Neural cell (in vitro differentiated cells): Measurements from ENCODE around the gene KIF22. TPM values are rescaled to one million over a fixed set of nuclear protein-coding genes. Genes with fewer than 3 reads are reported as not detected.
"Not testable (repeated sequence)": the region's sequence is repeated elsewhere in the genome, so short reads cannot be mapped to it uniquely, and the experiment has no call there.

ENCODE experiments used
- H2AFZ ChIP-seq: fragments of 200-600, 300-800 bp; sonication (generic), shearing (Covaris generic); 2 replicates; pipeline ENCODE4 v1.6.0; 2014; ENCODE audit warnings: low read depth, mild to moderate bottlenecking, antibody characterized with exemption, low read length, moderate library complexity
- H3F3A ChIP-seq: fragments of 200-600 bp; shearing (Covaris generic); 2 replicates; pipeline ENCODE4 v1.6.1; 2016; ENCODE audit warnings: mild to moderate bottlenecking, moderate library complexity, mixed read lengths, antibody characterized with exemption, low read length; ENCODE audit not compliant: insufficient read depth, poor library complexity, severe bottlenecking
- H3K27ac ChIP-seq: fragments of 200-600, 300-800 bp; sonication (generic), shearing (Covaris generic); 2 replicates; pipeline ENCODE4 v1.5.1; 2014; ENCODE audit warnings: mild to moderate bottlenecking, low read length, moderate library complexity
- H3K27me3 ChIP-seq: fragments of 300-800, 200-600 bp; sonication (generic), shearing (Covaris generic); 2 replicates; pipeline ENCODE4 v1.6.0; 2014; ENCODE audit warnings: mild to moderate bottlenecking, low read depth, low read length, moderate library complexity; ENCODE audit not compliant: insufficient read depth
- H3K36me3 ChIP-seq: fragments of 300-800, 200-600 bp; sonication (generic), shearing (Covaris generic); 2 replicates; pipeline ENCODE4 v1.5.1; 2014; ENCODE audit warnings: mild to moderate bottlenecking, antibody characterized with exemption, low read length, moderate library complexity; ENCODE audit not compliant: insufficient read depth
- H3K4me2 ChIP-seq: fragments of 300-800, 200-600 bp; sonication (generic), shearing (Covaris generic); 2 replicates; pipeline ENCODE4 v1.6.0; 2014; ENCODE audit warnings: mild to moderate bottlenecking, low read length
- H3K4me3 ChIP-seq: fragments of 300-800, 200-600 bp; sonication (generic), shearing (Covaris generic); 2 replicates; pipeline ENCODE4 v1.5.1; 2014; ENCODE audit warnings: mild to moderate bottlenecking, low read length, moderate library complexity
- H3K79me2 ChIP-seq: fragments of 200-600 bp; shearing (Covaris generic); replicated peaks from 2 replicates; pipeline ENCODE4 v1.6.0; 2014; ENCODE audit warnings: mild to moderate bottlenecking, low read length, moderate library complexity; ENCODE audit not compliant: insufficient read depth
- H3K9ac ChIP-seq: fragments of 300-800, 200-600 bp; sonication (generic), shearing (Covaris generic); 2 replicates; pipeline ENCODE4 v1.6.1; 2016; ENCODE audit warnings: mild to moderate bottlenecking, low read length, mixed read lengths
- H3K9me2 ChIP-seq: fragments of 200-600 bp; shearing (Covaris generic); 2 replicates; pipeline ENCODE4 v1.6.1; 2016; ENCODE audit warnings: mild to moderate bottlenecking, low read length, mixed read lengths; ENCODE audit not compliant: insufficient read depth
- H3K9me3 ChIP-seq: fragments of 200-600, 300-800 bp; sonication (generic), shearing (Covaris generic); 2 replicates; pipeline ENCODE4 v1.6.1; 2016; ENCODE audit warnings: mild to moderate bottlenecking, mixed run types, low read length, moderate library complexity, mixed read lengths
- H4K20me1 ChIP-seq: fragments of 200-600 bp; shearing (Covaris generic); 2 replicates; pipeline ENCODE4 v1.6.1; 2016; ENCODE audit warnings: mild to moderate bottlenecking, mixed run types; ENCODE audit not compliant: insufficient read depth
- EP300 ChIP-seq: fragments of 450-650 bp; conservative IDR thresholded peaks from 2 replicates; pipeline ENCODE4 v1.6.1; 2014; ENCODE audit warnings: antibody characterized with exemption, mild to moderate bottlenecking, moderate library complexity; ENCODE audit not compliant: poor library complexity, severe bottlenecking
- EZH2 ChIP-seq: fragments of 200-600, 300-800 bp; shearing (Covaris generic), sonication (generic); IDR thresholded peaks from 2 replicates; pipeline ENCODE4 v1.6.1; 2014; ENCODE audit warnings: antibody characterized with exemption, low read length, borderline replicate concordance, mild to moderate bottlenecking; ENCODE audit not compliant: insufficient read depth, poor library complexity, severe bottlenecking
- MXI1 ChIP-seq: fragments of 450-650 bp; conservative IDR thresholded peaks from 2 replicates; pipeline ENCODE4 v1.6.1; 2014; ENCODE audit warnings: antibody characterized with exemption, mild to moderate bottlenecking; ENCODE audit not compliant: poor library complexity, severe bottlenecking
- POLR2AphosphoS5 ChIP-seq: IDR thresholded peaks from 2 replicates; pipeline ENCODE4 v1.6.1; 2012
- RAD21 ChIP-seq: fragments of 450-650 bp; conservative IDR thresholded peaks from 2 replicates; pipeline ENCODE4 v1.6.1; 2014; ENCODE audit warnings: antibody characterized with exemption, mild to moderate bottlenecking, moderate library complexity
- SMC3 ChIP-seq: fragments of 450-650 bp; conservative IDR thresholded peaks from 2 replicates; pipeline ENCODE4 v1.6.1; 2014; ENCODE audit warnings: antibody characterized with exemption, mild to moderate bottlenecking, moderate library complexity; ENCODE audit not compliant: poor library complexity
- TAF1 ChIP-seq: IDR thresholded peaks from 2 replicates; pipeline ENCODE4 v1.6.1; 2012; ENCODE audit warnings: low read depth
- polyA plus RNA-seq: library from polyadenylated mRNA; depleted of rRNA; stranded (reverse); fragments of >200 nt; gene quantifications from 2 replicates; pipeline ENCODE4 v1.2.3, GENCODE V29; 2014
- TF ChIP-seq, protein P1 (sequence below): IDR thresholded peaks from 2 replicates; pipeline ENCODE4 v1.6.1; 2012; ENCODE audit warnings: borderline replicate concordance
- TF ChIP-seq, protein P2 (sequence below): fragments of 450-650 bp; IDR thresholded peaks from 2 replicates; pipeline ENCODE4 v1.5.1; 2014; ENCODE audit warnings: antibody characterized with exemption, mild to moderate bottlenecking, moderate library complexity; ENCODE audit not compliant: poor library complexity, severe bottlenecking

KIF22 gene
- polyA plus RNA-seq, 1 donor from 2014 or later: 81.1 TPM

DNA sequence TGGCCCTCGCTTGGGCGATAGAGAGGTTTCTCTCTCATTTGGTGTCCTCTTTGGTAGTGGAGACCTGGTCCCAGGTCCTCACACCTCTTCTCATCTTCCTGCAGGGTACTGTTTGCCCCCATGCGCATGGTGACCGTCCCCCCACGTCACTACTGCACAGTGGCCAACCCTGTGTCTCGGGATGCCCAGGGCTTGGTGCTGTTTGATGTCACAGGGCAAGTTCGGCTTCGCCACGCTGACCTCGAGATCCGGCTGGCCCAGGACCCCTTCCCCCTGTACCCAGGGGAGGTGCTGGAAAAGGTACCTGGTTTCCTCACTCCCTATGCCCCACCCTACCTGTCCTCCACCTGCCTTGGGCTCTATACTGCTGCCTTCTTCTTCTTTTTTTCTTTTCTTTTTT, 40.2 kb downstream of the KIF22 start:
- H3K27me3 ChIP-seq: no peaks in the 10 kb centered on the region
- no peaks in the 10 kb centered on the region for H3K79me2 ChIP-seq
- H3K9me3 ChIP-seq: no peaks in the 10 kb centered on the region
- no peak overlapping the region for H3K9ac ChIP-seq
- H3K27ac ChIP-seq: no peak overlapping the region
- no peak overlapping the region for H2AFZ ChIP-seq
- H4K20me1 ChIP-seq: no peaks in the 10 kb centered on the region
- H3K36me3 ChIP-seq: no peaks in the 10 kb centered on the region
- no peaks in the 10 kb centered on the region for H3F3A ChIP-seq
- H3K4me2 ChIP-seq: no peak overlapping the region
- no peak overlapping the region for H3K4me3 ChIP-seq
- no peaks in the 10 kb centered on the region for H3K9me2 ChIP-seq
- TF ChIP-seq EP300: no peak
- no peak for TF ChIP-seq EZH2
- TF ChIP-seq, protein P1, sequence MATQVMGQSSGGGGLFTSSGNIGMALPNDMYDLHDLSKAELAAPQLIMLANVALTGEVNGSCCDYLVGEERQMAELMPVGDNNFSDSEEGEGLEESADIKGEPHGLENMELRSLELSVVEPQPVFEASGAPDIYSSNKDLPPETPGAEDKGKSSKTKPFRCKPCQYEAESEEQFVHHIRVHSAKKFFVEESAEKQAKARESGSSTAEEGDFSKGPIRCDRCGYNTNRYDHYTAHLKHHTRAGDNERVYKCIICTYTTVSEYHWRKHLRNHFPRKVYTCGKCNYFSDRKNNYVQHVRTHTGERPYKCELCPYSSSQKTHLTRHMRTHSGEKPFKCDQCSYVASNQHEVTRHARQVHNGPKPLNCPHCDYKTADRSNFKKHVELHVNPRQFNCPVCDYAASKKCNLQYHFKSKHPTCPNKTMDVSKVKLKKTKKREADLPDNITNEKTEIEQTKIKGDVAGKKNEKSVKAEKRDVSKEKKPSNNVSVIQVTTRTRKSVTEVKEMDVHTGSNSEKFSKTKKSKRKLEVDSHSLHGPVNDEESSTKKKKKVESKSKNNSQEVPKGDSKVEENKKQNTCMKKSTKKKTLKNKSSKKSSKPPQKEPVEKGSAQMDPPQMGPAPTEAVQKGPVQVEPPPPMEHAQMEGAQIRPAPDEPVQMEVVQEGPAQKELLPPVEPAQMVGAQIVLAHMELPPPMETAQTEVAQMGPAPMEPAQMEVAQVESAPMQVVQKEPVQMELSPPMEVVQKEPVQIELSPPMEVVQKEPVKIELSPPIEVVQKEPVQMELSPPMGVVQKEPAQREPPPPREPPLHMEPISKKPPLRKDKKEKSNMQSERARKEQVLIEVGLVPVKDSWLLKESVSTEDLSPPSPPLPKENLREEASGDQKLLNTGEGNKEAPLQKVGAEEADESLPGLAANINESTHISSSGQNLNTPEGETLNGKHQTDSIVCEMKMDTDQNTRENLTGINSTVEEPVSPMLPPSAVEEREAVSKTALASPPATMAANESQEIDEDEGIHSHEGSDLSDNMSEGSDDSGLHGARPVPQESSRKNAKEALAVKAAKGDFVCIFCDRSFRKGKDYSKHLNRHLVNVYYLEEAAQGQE: no peak
- no peak for TF ChIP-seq RAD21
- TF ChIP-seq MXI1: no peak
- no peak for TF ChIP-seq SMC3
- TF ChIP-seq POLR2AphosphoS5: no peak
- no peak for TF ChIP-seq TAF1

- Histone ChIP-seq H3K27ac (no peak overlapping the region), H2AFZ (no peak overlapping the region), H4K20me1 (no peaks in the 10 kb centered on the region), H3K9me3 (no peaks in the 10 kb centered on the region), H3K36me3 (no peaks in the 10 kb centered on the region), H3K4me3 (no peak overlapping the region), H3K9ac (no peak overlapping the region), H3K4me2 (no peak overlapping the region), H3K79me2 (no peaks in the 10 kb centered on the region), H3K9me2 (no peaks in the 10 kb centered on the region), H3K27me3 (no peaks in the 10 kb centered on the region), H3F3A (no peaks in the 10 kb centered on the region)
- no peak for TF ChIP-seq SMC3
- no peak for TF ChIP-seq EZH2
- no peak for TF ChIP-seq EP300
- no peak for TF ChIP-seq RAD21
- no peak for TF ChIP-seq POLR2AphosphoS5
- TF ChIP-seq MXI1: no peak
- no peak for TF ChIP-seq TAF1
- TF ChIP-seq, protein P1: no peak
- TF ChIP-seq, protein P2, sequence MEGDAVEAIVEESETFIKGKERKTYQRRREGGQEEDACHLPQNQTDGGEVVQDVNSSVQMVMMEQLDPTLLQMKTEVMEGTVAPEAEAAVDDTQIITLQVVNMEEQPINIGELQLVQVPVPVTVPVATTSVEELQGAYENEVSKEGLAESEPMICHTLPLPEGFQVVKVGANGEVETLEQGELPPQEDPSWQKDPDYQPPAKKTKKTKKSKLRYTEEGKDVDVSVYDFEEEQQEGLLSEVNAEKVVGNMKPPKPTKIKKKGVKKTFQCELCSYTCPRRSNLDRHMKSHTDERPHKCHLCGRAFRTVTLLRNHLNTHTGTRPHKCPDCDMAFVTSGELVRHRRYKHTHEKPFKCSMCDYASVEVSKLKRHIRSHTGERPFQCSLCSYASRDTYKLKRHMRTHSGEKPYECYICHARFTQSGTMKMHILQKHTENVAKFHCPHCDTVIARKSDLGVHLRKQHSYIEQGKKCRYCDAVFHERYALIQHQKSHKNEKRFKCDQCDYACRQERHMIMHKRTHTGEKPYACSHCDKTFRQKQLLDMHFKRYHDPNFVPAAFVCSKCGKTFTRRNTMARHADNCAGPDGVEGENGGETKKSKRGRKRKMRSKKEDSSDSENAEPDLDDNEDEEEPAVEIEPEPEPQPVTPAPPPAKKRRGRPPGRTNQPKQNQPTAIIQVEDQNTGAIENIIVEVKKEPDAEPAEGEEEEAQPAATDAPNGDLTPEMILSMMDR: no peak
These were observed 40.9 kb downstream of the KIF22 start for GRCh38 chr16:29831490-29831889.

DNA sequence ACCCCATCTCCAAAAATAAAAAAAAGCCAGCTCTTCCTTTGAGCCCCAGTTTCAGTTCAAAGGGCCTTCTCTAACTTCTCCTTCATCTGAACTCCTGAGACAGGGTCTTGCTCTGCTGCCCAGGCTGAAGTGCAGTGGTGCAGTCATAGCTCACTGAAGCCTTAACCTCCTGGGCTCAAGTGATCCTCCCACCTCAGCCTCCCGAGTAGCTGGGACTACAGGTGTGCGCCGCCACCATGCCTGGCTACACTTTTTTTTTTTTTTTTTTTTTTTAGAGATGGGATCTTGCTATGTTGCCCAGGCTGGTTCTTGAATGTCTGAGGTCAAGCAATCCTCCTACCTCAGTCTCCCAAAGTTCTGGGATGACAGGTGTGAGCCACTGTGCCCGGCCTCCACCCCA, 42.7 kb downstream of the KIF22 start:
- H3K4me2 ChIP-seq, H3K27me3 ChIP-seq, H4K20me1 ChIP-seq, H3K4me3 ChIP-seq, H3K9ac ChIP-seq, H3K27ac ChIP-seq, H3F3A ChIP-seq, H3K36me3 ChIP-seq, H2AFZ ChIP-seq, H3K9me3 ChIP-seq, H3K9me2 ChIP-seq, H3K79me2 ChIP-seq: not testable (repeated sequence)
